ENCODE data around the gene SCARF2.

DNA sequence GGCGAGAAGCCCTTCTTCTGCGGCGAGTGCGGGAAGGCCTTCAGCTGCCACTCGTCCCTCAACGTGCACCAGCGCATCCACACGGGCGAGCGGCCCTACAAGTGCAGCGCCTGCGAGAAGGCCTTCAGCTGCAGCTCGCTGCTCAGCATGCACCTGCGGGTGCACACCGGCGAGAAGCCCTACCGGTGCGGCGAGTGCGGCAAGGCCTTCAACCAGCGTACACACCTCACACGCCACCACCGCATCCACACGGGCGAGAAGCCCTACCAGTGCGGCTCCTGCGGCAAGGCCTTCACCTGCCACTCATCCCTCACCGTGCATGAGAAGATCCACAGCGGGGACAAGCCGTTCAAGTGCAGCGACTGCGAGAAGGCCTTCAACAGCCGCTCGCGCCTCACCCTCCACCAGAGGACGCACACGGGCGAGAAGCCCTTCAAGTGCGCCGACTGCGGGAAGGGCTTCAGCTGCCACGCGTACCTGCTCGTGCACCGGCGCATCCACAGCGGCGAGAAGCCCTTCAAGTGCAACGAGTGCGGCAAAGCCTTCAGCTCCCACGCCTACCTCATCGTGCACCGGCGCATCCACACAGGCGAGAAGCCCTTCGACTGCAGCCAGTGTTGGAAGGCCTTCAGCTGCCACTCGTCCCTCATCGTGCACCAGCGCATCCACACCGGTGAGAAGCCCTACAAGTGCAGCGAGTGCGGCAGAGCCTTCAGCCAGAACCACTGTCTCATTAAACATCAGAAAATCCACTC is 31.5 kb downstream of the SCARF2 start:
- TF ChIP-seq, protein P1, sequence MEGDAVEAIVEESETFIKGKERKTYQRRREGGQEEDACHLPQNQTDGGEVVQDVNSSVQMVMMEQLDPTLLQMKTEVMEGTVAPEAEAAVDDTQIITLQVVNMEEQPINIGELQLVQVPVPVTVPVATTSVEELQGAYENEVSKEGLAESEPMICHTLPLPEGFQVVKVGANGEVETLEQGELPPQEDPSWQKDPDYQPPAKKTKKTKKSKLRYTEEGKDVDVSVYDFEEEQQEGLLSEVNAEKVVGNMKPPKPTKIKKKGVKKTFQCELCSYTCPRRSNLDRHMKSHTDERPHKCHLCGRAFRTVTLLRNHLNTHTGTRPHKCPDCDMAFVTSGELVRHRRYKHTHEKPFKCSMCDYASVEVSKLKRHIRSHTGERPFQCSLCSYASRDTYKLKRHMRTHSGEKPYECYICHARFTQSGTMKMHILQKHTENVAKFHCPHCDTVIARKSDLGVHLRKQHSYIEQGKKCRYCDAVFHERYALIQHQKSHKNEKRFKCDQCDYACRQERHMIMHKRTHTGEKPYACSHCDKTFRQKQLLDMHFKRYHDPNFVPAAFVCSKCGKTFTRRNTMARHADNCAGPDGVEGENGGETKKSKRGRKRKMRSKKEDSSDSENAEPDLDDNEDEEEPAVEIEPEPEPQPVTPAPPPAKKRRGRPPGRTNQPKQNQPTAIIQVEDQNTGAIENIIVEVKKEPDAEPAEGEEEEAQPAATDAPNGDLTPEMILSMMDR (IDR thresholded peaks at IDR 0.05): no peak
- TF ChIP-seq POLR2A (IDR thresholded peaks at IDR 0.05): no peak
